Forelimb muscle (tissue), 1 donor: Measurements from ENCODE around the gene ANO1. TPM values are rescaled to one million over a fixed set of nuclear protein-coding genes. Genes with fewer than 3 reads are reported as not detected.
"Not testable (repeated sequence)": the region's sequence is repeated elsewhere in the genome, so short reads cannot be mapped to it uniquely, and the experiment has no call there.

ENCODE experiments used
- DNase-seq: peaks from one replicate; pipeline ENCODE4 v3.0.0-alpha.2; 2013; ENCODE audit warnings: low read depth
- polyA plus RNA-seq: library from polyadenylated mRNA; unstranded; fragments of 120-200 nt; gene quantifications from one replicate; pipeline ENCODE4 v1.2.1, GENCODE V29; 2013; ENCODE audit not compliant: insufficient read length

ANO1 gene
- polyA plus RNA-seq, 1 donor: 6.3 TPM

DNA sequence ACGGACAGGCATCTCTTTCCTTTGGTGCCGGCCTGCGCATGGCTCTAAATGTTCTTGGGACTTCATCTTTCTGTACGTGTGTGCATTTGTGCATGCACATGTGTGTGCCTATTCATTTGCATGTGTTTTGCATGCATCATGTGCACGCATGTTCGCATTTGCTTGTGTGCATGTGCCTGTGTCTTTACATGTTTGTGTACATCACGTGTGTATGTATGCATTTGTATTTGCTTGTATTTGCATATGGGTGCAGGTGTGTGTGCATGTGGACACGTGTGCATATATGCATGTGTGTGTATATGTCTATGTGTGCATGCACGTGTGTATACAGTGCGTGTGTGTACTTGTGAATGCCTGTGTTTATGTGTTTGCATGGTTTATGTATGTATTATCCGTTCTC lies 111.5 kb downstream of the ANO1 start:
- DNase-seq: no peak

DNA sequence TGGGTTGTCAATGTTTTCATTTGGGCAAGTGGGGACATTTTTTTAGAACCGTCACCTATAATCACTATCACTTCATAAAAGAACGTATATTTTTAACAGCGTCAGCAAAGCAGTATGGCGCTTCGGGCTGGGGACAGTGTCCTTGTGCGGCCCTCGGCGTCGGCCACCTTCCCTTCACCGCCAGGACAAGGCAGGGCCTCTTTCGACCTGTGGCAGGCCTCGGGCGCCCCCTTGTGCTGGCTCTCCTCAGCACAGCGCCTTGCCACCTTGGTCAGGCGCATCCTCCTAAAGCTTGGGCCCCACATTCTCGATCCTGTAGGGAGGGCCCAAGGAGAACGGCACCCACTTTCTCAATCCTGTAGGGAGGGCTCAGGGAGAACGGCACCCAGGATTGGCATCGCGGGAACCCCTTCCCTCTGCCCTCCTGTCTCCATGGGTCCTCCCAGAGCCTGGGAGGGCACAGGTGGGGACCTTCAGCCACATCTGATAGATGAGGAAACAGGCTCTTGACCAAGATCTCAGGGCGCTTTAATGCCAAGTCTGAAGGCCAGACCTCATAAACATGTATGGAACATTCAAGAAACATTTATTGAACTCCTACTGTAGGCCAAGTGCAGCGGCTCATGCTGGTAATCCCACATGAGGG lies 113.5 kb downstream of the ANO1 start:
- no peak for DNase-seq

DNA sequence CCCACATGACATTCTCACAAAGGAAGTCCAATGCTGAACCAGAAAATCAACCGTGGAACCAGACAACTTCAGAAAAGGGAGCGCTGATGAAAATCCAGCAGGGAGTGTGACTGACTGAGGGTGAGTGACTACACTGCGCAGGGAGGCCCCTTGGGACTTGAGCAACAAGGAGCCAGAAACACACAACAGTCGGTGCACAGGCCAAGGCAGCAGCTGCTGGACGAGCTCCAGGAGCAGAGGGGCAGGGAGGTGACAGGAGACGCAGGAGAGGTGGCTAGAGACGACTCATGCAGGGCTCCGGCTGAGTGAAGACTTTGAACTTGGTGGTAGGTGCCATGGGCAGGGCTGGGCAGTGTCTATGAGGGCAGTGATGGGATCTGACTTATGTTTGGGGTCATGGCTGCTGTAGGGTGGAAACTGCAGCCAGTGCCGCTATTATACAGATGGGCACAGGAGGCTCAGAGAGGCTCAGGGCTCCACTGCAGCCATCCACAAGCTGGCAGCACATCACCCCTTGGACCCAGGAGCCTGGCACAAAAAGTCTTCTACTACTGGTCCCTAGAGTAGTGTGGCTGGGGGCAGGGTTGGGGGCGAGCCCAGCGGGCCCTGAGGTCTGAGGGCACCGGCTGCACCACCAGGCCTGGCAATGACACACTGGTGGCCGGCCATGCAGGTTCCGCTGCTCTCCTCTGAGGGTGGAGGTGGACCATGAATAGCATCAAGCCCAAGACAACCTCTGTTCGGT lies 114.7 kb downstream of the ANO1 start:
- DNase-seq: no peak

DNA sequence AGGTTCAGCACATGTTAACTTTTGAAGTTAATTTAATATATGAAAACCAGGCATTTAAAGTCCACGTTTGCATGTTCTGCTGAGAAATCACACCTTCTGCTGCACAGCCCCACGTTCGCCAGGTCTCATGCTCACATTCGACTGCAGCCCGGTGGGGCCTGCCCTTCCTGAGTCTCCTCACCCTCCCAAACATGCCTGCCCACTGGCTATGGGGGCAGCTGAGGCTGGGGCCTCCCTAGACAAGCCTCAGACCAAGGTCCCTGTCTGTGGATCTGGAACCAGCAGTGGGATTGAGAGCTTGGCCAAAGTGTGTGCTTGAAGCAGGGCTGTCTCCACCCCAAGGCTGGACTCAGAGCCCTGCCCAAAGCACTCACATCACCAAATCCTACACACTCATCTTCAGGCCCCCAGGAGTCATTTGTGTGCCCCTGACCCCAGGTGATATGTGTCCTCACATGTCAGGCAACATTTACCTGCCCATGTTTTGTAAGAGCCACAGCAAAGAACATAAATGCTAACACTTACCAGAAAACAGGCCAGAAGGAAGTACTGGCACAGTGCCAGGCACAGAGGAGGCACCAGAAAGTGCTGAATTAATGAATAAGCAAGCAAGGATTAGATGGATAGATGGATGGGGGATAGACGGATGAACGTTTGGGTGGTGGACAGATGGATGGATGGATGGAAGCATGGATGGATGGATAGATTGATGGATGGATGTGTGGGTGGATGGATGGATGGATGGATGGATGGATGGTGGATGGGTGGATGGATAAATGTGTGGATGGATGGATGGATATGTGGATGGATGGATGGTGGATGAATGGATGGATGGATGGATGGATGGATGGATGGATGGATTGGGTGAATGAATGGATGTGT lies 115.5 kb downstream of the ANO1 start:
- DNase-seq: no peak

DNA sequence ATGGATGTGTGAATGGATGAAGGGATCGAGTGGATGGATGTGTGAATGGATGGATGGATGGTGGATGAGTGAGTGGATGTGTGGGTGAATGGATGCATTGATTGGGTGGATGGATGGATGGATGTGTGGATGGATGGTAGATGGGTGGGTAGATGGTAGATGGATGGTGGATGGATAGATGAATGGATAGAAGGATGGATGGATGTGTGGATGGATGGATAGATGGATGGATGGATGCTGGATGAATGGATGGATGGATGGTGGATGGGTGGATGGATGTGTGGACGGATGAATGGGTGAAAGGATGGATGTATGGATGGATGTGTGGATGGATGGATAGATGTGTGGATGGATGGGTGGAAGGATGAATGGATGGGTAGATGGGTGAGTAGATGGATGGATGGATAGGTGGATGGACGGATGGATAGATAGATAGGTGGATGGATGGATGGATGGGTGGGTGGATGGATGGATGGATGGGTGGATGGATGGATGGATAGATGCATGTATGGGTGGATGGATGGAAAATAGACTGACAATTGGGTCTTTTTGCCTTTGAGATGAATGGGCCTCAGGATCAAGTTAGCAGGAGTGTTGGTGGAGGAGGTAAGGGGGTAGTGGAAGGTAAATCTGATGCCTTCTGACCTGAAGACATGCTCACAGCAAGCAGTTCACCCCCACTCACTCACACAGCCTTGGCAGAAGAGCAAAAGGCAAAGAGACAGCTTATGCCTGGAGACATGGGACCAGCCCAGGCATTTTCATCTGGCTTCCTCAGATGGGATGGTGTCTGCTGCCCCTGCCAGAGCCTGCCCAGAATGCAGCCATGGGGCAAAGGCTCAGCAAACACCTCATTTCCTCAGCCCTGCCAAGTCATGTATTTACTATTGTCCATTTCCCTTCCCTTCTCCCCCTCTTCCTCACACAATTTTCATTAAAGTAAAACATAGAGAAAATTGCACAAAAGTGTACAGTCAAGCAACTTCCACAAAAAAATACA lies 117.0 kb downstream of the ANO1 start:
- DNase-seq: no peak

DNA sequence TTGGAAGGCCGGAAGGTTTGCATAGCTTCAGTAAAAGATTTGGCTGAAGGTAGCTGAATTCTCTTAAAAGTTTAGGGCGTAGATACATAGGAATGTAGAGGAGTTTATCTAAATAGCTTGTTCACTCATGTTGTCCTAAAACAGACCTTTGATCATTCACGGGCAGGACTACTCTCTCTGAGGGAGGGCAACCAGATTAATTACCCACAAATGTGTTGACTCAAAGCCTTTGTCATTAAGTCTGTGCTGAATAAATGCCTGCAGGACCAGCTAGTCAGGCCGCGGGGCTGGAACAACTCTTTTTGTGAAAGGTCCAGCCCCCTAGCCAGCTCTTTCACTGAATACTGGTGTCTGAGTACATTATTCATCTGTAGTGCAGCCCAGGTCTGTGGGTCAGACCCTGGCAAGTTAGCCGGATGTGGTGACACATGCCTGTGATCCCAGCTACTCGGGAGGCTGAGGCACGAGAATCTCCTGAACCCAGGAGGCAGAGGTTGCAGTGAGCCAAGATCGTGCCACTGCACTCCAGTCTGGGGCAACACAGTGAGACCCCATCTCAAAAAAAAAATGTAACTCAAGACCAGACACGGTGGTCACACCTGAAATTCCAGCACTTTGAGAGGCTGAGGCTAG lies 122.2 kb downstream of the ANO1 start:
- no peak for DNase-seq

DNA sequence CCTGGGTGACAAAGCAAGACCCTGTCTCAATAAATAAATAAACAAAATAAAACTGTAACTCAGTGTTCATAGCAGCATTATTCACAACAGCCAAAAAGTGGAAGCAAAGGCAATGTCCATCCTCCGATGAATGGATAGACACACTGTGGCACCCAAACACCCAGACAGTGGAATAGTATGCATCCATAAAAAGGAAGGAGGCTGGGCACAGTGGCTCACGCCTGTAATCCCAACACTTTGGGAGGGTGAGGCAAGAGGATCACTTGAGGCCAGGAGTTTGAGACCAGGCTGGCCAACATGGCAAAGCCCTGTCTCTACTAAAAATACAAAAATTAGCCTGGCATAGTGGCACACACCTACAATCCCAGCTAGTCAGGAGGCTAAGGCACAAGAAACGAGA lies 122.9 kb downstream of the ANO1 start:
- not testable (repeated sequence) for DNase-seq

DNA sequence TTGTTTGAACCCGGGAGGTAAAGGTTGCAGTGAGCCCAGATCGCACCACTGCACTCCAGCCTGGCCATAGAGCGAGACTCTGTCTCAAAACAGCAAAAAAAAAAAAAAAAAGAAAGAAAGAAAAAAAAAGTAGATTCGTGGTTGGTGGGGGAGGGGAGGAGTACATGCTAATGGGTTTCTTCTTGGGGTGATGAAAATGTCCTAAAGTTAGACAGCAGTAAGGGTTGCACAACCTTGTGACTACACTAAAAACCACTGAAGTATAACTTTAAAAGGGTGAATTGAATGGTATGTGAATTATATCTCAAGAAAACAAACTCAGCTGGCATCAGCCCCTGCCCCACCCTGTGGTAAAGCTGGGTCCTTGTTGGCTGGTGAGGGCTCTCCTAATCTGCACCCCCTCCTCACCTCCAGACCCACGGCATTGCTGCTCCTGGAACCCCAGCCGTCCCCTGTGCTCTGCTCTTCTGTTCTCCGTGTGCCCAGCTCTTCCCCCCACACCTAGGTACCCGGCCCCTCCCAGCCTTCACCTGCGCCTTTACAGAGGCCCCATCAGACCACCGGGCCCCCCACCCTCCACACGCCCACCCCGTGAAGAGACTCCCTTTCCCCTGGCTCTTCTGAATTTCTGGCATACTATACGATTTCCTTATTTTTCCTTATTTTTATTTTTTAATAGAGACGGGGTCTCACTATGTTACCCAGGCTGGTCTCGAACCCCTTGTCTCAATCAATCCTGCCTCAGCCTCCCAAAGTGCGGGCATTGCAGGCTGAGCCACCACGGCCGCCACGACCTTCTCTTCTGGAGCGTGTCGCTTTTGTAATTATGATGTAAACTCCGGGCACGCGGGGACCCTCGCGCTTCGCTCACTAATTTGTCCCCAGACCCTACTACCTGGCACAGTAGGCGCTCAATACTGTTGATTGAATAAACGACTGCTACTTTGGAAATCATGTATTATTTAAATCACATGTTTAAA lies 124.1 kb downstream of the ANO1 start:
- DNase-seq: no peak

DNA sequence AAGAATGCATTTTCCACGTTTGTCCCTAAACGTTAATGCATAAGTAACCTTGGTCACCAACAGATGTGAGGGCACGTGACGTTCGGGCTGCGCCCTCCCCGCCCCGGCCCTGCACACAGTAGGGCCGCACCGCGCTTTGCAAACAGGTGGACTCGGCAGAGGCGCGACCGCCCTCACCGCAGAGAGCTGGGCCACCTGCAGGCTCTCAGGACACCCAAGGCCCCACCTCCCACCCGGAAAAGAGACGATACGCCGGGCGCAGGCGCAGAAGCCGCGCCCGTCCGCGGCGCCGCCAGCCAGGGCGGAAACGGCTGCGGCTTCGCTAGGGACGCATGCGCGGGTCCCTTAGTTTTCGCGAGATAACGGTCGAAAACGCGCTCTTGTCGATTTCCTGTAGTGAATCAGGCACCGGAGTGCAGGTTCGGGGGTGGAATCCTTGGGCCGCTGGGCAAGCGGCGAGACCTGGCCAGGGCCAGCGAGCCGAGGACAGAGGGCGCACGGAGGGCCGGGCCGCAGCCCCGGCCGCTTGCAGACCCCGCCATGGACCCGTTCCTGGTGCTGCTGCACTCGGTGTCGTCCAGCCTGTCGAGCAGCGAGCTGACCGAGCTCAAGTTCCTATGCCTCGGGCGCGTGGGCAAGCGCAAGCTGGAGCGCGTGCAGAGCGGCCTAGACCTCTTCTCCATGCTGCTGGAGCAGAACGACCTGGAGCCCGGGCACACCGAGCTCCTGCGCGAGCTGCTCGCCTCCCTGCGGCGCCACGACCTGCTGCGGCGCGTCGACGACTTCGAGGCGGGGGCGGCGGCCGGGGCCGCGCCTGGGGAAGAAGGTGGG lies 125.0 kb downstream of the ANO1 start, which contains the start of gene FADD:
TSS of gene FADD (plus strand) at position 377 of the 831 bp plus-strand sequence. CDS start at position 541, 164 bp downstream.
- DNase-seq: peak; percentile 89

DNA sequence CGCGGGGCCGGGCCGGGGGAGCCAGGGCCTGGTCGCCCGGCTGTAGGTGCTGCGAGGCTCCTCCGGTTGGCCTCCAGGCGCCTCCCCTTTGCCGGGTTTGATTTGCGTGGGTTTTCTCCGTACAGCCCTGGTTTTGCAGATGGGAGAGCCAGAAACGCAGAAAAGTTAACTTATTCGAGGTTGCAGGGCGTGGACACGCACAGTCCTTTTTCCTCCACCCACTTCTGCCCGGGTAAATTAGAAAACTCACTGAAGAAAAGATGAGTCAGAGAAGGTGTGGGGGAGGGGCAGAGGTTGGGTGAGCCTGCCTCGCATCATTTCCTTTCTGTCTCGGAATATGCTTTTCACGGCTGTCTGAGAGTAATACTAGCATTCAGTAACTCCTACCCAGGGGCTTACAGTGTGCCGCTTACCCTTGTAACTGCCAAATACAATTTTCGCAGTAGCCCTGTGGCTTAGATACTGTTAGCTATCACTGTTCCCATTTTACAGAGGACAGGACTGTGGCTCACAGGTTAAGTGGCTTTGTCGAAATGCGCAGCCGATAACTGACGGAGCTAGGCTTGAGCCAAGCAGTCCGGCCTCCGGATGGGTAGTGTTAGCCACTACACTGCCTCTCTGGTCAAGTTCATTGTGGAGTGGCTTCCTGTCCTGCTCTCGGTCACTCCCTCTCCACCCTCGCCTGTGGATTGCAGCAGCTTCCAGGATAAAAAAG lies 125.8 kb downstream of the ANO1 start:
- no peak for DNase-seq

DNA sequence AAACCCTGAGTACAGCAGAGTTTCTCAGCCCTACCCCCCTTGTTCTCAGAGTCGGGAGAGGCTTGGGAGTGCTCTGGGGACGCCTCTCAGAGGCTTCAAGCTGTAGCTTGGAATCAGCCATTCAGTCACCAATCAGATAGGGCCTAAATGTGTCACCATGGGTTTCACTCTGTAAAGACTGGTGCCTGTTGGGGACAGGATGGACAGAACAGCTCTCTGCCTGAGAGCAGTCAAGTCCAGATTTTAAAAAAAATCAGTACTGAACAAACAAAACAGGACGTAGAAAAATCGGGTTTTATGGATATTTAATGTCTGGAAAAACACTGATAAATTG lies 126.3 kb downstream of the ANO1 start:
- DNase-seq: no peak

DNA sequence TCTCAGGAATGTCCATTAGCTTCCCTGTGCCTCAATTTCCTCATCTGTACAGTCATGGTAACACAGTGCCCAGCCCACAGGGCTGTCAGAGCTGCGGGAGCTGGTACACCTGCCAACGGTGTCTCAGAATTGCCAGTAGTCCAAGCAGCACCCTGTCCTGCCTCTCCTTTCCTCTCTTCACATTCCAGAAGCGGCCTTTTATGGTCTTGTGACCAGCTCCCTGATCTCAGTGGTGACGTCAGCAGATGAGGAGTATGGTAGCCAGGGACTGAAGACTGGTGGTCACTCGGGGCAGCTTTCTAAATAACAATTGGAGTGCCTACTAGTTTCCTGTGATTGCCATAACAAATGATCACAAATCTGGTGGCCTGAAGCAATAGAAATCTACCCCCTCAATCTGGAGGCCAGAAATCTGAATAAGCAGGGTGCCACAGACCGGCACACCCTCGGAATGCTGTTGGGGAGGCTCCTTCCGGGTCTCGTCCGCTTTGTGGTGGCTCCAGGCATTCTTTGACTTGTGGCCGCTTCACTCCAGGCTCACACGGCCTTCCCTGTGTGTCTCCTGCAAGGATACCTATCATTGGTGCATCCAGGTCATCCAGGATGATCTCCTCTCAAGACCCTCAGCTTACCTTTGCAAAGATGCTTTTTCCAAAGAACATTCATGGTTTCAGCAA lies 127.1 kb downstream of the ANO1 start:
- DNase-seq: no peak

DNA sequence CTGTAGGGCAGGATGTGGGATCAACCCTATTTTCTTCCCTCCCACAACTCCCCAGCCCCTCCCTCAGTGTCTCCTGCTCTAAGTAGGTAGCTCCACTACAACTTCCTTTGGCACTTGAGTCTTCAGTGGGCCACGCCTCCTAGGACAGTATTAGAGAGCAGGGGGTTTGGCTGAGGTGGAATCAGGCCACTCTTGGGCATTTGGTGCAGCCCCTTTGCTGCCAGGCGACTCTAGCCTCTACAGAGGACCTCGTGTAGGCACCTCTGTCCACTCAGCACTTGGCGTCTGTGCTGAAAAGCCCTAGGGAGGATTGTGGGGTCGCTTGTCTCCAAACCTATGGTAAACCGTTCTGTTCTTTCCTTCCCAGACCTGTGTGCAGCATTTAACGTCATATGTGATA lies 127.6 kb downstream of the ANO1 start:
- DNase-seq: no peak

DNA sequence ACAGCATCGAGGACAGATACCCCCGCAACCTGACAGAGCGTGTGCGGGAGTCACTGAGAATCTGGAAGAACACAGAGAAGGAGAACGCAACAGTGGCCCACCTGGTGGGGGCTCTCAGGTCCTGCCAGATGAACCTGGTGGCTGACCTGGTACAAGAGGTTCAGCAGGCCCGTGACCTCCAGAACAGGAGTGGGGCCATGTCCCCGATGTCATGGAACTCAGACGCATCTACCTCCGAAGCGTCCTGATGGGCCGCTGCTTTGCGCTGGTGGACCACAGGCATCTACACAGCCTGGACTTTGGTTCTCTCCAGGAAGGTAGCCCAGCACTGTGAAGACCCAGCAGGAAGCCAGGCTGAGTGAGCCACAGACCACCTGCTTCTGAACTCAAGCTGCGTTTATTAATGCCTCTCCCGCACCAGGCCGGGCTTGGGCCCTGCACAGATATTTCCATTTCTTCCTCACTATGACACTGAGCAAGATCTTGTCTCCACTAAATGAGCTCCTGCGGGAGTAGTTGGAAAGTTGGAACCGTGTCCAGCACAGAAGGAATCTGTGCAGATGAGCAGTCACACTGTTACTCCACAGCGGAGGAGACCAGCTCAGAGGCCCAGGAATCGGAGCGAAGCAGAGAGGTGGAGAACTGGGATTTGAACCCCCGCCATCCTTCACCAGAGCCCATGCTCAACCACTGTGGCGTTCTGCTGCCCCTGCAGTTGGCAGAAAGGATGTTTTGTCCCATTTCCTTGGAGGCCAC lies 128.3 kb downstream of the ANO1 start:
- no peak for DNase-seq

DNA sequence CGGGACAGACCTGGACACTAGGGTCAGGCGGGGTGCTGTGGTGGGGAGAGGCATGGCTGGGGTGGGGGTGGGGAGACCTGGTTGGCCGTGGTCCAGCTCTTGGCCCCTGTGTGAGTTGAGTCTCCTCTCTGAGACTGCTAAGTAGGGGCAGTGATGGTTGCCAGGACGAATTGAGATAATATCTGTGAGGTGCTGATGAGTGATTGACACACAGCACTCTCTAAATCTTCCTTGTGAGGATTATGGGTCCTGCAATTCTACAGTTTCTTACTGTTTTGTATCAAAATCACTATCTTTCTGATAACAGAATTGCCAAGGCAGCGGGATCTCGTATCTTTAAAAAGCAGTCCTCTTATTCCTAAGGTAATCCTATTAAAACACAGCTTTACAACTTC lies 128.9 kb downstream of the ANO1 start:
- DNase-seq: no peak

DNA sequence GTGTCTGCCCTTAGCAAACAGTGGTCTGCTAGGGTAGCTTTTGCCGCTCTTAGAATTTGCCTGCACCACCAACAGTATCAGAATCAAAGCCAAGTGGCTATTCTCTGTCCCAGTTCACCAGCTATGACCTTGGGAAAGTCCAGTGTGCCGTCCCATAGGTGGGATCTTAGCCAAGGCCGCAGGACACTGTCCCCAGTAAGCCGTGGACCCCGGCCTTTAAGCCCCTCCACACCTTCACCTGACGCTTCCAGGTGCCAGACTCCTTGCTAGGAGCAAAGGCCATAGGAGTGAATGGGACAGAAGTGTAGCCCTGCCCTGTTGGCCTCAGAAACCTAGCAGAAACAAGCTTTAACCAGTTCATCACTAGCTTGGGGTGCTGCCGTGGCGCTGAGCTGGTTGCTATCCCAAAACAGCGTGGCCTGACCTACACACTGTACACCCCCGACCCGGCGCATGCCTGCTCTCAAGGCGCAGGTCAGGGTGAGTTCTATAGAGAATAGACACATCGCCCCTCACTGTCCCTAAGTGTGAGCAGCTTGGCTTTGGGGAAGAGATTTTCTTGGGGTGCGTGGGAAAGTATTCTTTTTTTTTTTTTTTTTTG lies 129.5 kb downstream of the ANO1 start:
- DNase-seq: no peak
